GM23338 (cell line): Measurements from ENCODE around the gene LRRFIP1. TPM values are rescaled to one million over a fixed set of nuclear protein-coding genes. Genes with fewer than 3 reads are reported as not detected.

ENCODE experiments used
- CREB1 ChIP-seq: fragments of 250-450 bp; sonication (Bioruptor Pico); IDR thresholded peaks from 2 replicates; pipeline ENCODE4 v1.5.0; 2020; ENCODE audit warnings: low read depth, mild to moderate bottlenecking, moderate library complexity
- EZH2 ChIP-seq: fragments of 200-600 bp; sonication (generic); IDR thresholded peaks from one replicate; pipeline ENCODE4 v1.8.0; 2017; ENCODE audit warnings: antibody characterized with exemption, mild to moderate bottlenecking, low read depth; ENCODE audit not compliant: unreplicated experiment
- STAT1 ChIP-seq: IDR thresholded peaks from one replicate; pipeline ENCODE4 v1.6.1; 2016; ENCODE audit warnings: antibody characterized with exemption; ENCODE audit not compliant: unreplicated experiment
- ZNF114 ChIP-seq: fragments of 250-450 bp; sonication (Bioruptor Pico); IDR thresholded peaks from 2 replicates; pipeline ENCODE4 v1.5.0; 2020; ENCODE audit warnings: mild to moderate bottlenecking, moderate library complexity
- ZNF331 ChIP-seq: fragments of 250-450 bp; sonication (Bioruptor Pico); IDR thresholded peaks from 2 replicates; pipeline ENCODE4 v1.5.0; 2020; ENCODE audit warnings: low read depth, mild to moderate bottlenecking, moderate library complexity
- polyA plus RNA-seq: library from polyadenylated mRNA; unstranded; fragments of >200 nt; fragmentation: Nextera tagmentation; extraction: Ambion mirVana; gene quantifications from 2 replicates; pipeline ENCODE4 v1.2.1, GENCODE V29; 2016
- total RNA-seq: library from RNA; depleted of rRNA; stranded (reverse); fragments of >200 nt; shearing (Covaris generic); gene quantifications from 2 replicates; pipeline ENCODE4 v1.2.3, GENCODE V29; 2014
- TF ChIP-seq, protein P1 (sequence below): fragments of 250-450 bp; sonication (Bioruptor Pico); IDR thresholded peaks from 2 replicates; pipeline ENCODE4 v1.5.0; 2020; ENCODE audit warnings: mild to moderate bottlenecking, moderate library complexity
- TF ChIP-seq, protein P2 (sequence below): IDR thresholded peaks from 2 replicates; pipeline ENCODE4 v1.6.1; 2016; ENCODE audit warnings: antibody characterized with exemption
- TF ChIP-seq, protein P3 (sequence below), 2 experiments: fragments of 200-600 bp in 1 of 2; sonication (generic) in 1 of 2; conservative IDR thresholded peaks; 2 replicates each; pipeline versions ENCODE4 v1.5.1 to v1.6.1; 2016 to 2017; ENCODE audit warnings: antibody characterized with exemption in 2 of 2, low read depth in 2 of 2, mild to moderate bottlenecking in 2 of 2, moderate library complexity in 1 of 2

LRRFIP1 gene
- total and polyA plus RNA-seq, 2 experiments from 2014 or later: 59.6 to 178 TPM

GRCh38 chr2:237704501-237705434 is 77.4 kb downstream of the LRRFIP1 start (continued):
- TF ChIP-seq, protein P1, sequence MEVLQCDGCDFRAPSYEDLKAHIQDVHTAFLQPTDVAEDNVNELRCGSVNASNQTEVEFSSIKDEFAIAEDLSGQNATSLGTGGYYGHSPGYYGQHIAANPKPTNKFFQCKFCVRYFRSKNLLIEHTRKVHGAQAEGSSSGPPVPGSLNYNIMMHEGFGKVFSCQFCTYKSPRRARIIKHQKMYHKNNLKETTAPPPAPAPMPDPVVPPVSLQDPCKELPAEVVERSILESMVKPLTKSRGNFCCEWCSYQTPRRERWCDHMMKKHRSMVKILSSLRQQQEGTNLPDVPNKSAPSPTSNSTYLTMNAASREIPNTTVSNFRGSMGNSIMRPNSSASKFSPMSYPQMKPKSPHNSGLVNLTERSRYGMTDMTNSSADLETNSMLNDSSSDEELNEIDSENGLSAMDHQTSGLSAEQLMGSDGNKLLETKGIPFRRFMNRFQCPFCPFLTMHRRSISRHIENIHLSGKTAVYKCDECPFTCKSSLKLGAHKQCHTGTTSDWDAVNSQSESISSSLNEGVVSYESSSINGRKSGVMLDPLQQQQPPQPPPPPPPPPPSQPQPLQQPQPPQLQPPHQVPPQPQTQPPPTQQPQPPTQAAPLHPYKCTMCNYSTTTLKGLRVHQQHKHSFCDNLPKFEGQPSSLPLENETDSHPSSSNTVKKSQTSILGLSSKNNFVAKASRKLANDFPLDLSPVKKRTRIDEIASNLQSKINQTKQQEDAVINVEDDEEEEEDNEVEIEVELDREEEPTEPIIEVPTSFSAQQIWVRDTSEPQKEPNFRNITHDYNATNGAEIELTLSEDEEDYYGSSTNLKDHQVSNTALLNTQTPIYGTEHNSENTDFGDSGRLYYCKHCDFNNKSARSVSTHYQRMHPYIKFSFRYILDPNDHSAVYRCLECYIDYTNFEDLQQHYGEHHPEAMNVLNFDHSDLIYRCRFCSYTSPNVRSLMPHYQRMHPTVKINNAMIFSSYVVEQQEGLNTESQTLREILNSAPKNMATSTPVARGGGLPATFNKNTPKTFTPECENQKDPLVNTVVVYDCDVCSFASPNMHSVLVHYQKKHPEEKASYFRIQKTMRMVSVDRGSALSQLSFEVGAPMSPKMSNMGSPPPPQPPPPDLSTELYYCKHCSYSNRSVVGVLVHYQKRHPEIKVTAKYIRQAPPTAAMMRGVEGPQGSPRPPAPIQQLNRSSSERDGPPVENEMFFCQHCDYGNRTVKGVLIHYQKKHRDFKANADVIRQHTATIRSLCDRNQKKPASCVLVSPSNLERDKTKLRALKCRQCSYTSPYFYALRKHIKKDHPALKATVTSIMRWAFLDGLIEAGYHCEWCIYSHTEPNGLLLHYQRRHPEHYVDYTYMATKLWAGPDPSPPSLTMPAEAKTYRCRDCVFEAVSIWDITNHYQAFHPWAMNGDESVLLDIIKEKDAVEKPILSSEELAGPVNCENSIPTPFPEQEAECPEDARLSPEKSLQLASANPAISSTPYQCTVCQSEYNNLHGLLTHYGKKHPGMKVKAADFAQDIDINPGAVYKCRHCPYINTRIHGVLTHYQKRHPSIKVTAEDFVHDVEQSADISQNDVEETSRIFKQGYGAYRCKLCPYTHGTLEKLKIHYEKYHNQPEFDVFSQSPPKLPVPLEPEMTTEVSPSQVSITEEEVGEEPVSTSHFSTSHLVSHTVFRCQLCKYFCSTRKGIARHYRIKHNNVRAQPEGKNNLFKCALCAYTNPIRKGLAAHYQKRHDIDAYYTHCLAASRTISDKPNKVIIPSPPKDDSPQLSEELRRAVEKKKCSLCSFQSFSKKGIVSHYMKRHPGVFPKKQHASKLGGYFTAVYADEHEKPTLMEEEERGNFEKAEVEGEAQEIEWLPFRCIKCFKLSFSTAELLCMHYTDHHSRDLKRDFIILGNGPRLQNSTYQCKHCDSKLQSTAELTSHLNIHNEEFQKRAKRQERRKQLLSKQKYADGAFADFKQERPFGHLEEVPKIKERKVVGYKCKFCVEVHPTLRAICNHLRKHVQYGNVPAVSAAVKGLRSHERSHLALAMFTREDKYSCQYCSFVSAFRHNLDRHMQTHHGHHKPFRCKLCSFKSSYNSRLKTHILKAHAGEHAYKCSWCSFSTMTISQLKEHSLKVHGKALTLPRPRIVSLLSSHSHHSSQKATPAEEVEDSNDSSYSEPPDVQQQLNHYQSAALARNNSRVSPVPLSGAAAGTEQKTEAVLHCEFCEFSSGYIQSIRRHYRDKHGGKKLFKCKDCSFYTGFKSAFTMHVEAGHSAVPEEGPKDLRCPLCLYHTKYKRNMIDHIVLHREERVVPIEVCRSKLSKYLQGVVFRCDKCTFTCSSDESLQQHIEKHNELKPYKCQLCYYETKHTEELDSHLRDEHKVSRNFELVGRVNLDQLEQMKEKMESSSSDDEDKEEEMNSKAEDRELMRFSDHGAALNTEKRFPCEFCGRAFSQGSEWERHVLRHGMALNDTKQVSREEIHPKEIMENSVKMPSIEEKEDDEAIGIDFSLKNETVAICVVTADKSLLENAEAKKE (CRISPR knock-in tag): no peak
- TF ChIP-seq ZNF331 (CRISPR knock-in tag): no peak
- TF ChIP-seq, protein P2, sequence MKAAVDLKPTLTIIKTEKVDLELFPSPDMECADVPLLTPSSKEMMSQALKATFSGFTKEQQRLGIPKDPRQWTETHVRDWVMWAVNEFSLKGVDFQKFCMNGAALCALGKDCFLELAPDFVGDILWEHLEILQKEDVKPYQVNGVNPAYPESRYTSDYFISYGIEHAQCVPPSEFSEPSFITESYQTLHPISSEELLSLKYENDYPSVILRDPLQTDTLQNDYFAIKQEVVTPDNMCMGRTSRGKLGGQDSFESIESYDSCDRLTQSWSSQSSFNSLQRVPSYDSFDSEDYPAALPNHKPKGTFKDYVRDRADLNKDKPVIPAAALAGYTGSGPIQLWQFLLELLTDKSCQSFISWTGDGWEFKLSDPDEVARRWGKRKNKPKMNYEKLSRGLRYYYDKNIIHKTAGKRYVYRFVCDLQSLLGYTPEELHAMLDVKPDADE: no peak
- no peak for TF ChIP-seq STAT1
- TF ChIP-seq, protein P3, sequence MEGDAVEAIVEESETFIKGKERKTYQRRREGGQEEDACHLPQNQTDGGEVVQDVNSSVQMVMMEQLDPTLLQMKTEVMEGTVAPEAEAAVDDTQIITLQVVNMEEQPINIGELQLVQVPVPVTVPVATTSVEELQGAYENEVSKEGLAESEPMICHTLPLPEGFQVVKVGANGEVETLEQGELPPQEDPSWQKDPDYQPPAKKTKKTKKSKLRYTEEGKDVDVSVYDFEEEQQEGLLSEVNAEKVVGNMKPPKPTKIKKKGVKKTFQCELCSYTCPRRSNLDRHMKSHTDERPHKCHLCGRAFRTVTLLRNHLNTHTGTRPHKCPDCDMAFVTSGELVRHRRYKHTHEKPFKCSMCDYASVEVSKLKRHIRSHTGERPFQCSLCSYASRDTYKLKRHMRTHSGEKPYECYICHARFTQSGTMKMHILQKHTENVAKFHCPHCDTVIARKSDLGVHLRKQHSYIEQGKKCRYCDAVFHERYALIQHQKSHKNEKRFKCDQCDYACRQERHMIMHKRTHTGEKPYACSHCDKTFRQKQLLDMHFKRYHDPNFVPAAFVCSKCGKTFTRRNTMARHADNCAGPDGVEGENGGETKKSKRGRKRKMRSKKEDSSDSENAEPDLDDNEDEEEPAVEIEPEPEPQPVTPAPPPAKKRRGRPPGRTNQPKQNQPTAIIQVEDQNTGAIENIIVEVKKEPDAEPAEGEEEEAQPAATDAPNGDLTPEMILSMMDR (conservative IDR thresholded peaks at IDR 0.05; ENCODE audit: low read depth in 2 of 2): no peak
- TF ChIP-seq ZNF114: no peak
- no peak for TF ChIP-seq EZH2
- no peak for TF ChIP-seq CREB1 (CRISPR knock-in tag)
